ENCODE results near the gene POC1A. TPM values are rescaled to one million over a fixed set of nuclear protein-coding genes. Genes with fewer than 3 reads are reported as not detected.

Gene POC1A
- total RNA-seq, 1 experiment from 2014 or later: 25.7 TPM

DNA sequence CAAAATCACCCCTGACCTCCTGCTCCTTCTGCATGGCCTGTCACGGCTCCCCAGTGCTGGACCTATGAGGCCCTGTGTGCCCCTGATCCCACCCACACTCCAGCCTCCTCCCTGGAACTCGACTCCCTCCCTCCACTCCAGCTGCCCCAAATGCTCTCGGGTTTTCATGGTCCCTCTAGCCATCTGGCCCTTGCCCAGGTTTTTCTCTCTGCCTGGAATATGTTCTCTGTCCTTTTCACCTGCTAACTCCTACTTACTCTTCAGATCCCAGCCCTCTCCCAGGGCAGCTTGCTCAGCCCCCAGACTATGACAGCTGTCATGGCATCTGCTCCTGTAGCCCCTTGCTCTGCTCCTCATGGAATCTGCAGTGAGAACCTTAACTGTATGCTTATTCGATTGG lies 128.2 kb downstream of the POC1A start:
- POLR2A ChIA-PET: no interaction called here
- in situ Hi-C loops (cut with HindIII; ENCODE audit: low pct_unique_long_range_greater_than_20kb, low sequenced_read_pairs) (no loop called here), intact Hi-C loops (cut with micrococcal nuclease; ENCODE audit: unreplicated experiment) (no loop called here)
- Histone ChIP-seq H3K36me3 (ENCODE audit: control insufficient read depth, insufficient read depth, low read length) (no peaks in the 10 kb centered on the region), H3K4me3 (ENCODE audit: low read depth in 2 of 2, low read length in 2 of 2) (no peak overlapping the region), H3K9me3 (ENCODE audit: control insufficient read depth, insufficient read depth, low read depth, low read length) (no peaks in the 10 kb centered on the region), H3K27ac (ENCODE audit: low read length) (no peak overlapping the region), H3K4me1 (ENCODE audit: control insufficient read depth, insufficient read depth, low read length) (no peaks in the 10 kb centered on the region), H3K27me3 (ENCODE audit: control insufficient read depth, insufficient read depth, low read length) (no peaks in the 10 kb centered on the region)
- TF ChIP-seq SIN3A (IDR thresholded peaks at IDR 0.05; ENCODE audit: borderline replicate concordance, insufficient read depth, low read depth, low read length) (no peak), POLR2AphosphoS5 (IDR thresholded peaks at IDR 0.05; ENCODE audit: low read depth, low read length) (no peak), TCF7L2 (IDR thresholded peaks at IDR 0.05; ENCODE audit: low read depth, low read length) (no peak)
- TF ChIP-seq, protein P1, sequence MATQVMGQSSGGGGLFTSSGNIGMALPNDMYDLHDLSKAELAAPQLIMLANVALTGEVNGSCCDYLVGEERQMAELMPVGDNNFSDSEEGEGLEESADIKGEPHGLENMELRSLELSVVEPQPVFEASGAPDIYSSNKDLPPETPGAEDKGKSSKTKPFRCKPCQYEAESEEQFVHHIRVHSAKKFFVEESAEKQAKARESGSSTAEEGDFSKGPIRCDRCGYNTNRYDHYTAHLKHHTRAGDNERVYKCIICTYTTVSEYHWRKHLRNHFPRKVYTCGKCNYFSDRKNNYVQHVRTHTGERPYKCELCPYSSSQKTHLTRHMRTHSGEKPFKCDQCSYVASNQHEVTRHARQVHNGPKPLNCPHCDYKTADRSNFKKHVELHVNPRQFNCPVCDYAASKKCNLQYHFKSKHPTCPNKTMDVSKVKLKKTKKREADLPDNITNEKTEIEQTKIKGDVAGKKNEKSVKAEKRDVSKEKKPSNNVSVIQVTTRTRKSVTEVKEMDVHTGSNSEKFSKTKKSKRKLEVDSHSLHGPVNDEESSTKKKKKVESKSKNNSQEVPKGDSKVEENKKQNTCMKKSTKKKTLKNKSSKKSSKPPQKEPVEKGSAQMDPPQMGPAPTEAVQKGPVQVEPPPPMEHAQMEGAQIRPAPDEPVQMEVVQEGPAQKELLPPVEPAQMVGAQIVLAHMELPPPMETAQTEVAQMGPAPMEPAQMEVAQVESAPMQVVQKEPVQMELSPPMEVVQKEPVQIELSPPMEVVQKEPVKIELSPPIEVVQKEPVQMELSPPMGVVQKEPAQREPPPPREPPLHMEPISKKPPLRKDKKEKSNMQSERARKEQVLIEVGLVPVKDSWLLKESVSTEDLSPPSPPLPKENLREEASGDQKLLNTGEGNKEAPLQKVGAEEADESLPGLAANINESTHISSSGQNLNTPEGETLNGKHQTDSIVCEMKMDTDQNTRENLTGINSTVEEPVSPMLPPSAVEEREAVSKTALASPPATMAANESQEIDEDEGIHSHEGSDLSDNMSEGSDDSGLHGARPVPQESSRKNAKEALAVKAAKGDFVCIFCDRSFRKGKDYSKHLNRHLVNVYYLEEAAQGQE (IDR thresholded peaks at IDR 0.05; ENCODE audit: insufficient read depth in 1 of 2, low read depth in 2 of 2, low read length in 1 of 2): no peak
- TF ChIP-seq, protein P2, sequence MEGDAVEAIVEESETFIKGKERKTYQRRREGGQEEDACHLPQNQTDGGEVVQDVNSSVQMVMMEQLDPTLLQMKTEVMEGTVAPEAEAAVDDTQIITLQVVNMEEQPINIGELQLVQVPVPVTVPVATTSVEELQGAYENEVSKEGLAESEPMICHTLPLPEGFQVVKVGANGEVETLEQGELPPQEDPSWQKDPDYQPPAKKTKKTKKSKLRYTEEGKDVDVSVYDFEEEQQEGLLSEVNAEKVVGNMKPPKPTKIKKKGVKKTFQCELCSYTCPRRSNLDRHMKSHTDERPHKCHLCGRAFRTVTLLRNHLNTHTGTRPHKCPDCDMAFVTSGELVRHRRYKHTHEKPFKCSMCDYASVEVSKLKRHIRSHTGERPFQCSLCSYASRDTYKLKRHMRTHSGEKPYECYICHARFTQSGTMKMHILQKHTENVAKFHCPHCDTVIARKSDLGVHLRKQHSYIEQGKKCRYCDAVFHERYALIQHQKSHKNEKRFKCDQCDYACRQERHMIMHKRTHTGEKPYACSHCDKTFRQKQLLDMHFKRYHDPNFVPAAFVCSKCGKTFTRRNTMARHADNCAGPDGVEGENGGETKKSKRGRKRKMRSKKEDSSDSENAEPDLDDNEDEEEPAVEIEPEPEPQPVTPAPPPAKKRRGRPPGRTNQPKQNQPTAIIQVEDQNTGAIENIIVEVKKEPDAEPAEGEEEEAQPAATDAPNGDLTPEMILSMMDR (IDR thresholded peaks at IDR 0.05): no peak
- no TSS peak for BruUV-seq (replicated peaks)
- ATAC-seq (no peak), DNase-seq (ENCODE audit: low read depth, low spot score) (no peak)
- CTCF ChIA-PET: no interaction called here

DNA sequence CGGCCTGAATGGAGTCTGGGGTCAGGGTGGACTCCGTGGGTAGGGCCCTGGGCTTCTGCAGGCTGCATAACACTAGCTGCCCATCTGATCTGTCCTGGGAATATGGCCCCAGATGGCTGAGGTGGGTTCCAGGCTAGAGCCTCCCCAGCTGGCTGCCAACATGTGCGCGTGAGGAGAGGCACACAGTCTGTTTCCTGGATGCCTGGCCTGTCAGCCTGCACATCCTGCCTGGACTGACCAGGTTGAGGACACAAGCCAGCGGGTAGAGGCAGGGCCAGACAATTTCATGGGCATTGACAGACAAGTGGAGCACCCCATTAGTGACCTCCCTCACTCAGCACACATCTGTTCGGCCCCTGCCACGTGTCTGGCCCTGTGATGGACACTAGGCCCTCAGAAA lies 128.8 kb downstream of the POC1A start:
- Histone ChIP-seq H3K4me1 (ENCODE audit: control insufficient read depth, insufficient read depth, low read length) (no peaks in the 10 kb centered on the region), H3K36me3 (ENCODE audit: control insufficient read depth, insufficient read depth, low read length) (no peaks in the 10 kb centered on the region), H3K27me3 (ENCODE audit: control insufficient read depth, insufficient read depth, low read length) (no peaks in the 10 kb centered on the region), H3K27ac (ENCODE audit: low read length) (no peak overlapping the region), H3K9me3 (ENCODE audit: control insufficient read depth, insufficient read depth, low read depth, low read length) (no peaks in the 10 kb centered on the region), H3K4me3 (ENCODE audit: low read depth in 2 of 2, low read length in 2 of 2) (no peak overlapping the region)
- in situ Hi-C loops (cut with HindIII; ENCODE audit: low pct_unique_long_range_greater_than_20kb, low sequenced_read_pairs) (no loop called here), intact Hi-C loops (cut with micrococcal nuclease; ENCODE audit: unreplicated experiment) (no loop called here)
- no peak for ATAC-seq
- no TSS peak for BruUV-seq (replicated peaks)
- TF ChIP-seq, protein P1 (IDR thresholded peaks at IDR 0.05; ENCODE audit: insufficient read depth in 1 of 2, low read depth in 2 of 2, low read length in 1 of 2): no peak
- TF ChIP-seq SIN3A (IDR thresholded peaks at IDR 0.05; ENCODE audit: borderline replicate concordance, insufficient read depth, low read depth, low read length) (no peak), TCF7L2 (IDR thresholded peaks at IDR 0.05; ENCODE audit: low read depth, low read length) (no peak), POLR2AphosphoS5 (IDR thresholded peaks at IDR 0.05; ENCODE audit: low read depth, low read length) (no peak)
- TF ChIP-seq, protein P2 (IDR thresholded peaks at IDR 0.05): no peak
- DNase-seq (ENCODE audit: low read depth, low spot score): no peak
- ChIA-PET CTCF (no interaction called here), POLR2A (no interaction called here)

Other genes with a start within 250 kb of the POC1A start
- 54.5 TPM for gene RRP9, start 212.5 kb downstream of the POC1A start, total RNA-seq (2021; ENCODE audit: unreplicated experiment)
- gene PARP3, start 212.1 kb downstream of the POC1A start, total RNA-seq (2021; ENCODE audit: unreplicated experiment): 16.1 TPM
- not detected for gene GPR62, start 199.0 kb downstream of the POC1A start, total RNA-seq (2021; ENCODE audit: unreplicated experiment)
- 58.0 TPM for gene PCBP4, start 187.0 kb downstream of the POC1A start, total RNA-seq (2021; ENCODE audit: unreplicated experiment)
- 40.7 TPM for gene ABHD14B, start 180.4 kb downstream of the POC1A start, total RNA-seq (2021; ENCODE audit: unreplicated experiment)
- gene ABHD14A, start 179.4 kb downstream of the POC1A start, total RNA-seq (2021; ENCODE audit: unreplicated experiment): 11.3 TPM
- 50.3 TPM for gene ACY1, start 170.9 kb downstream of the POC1A start, total RNA-seq (2021; ENCODE audit: unreplicated experiment)
- gene RPL29, start 158.5 kb downstream of the POC1A start, total RNA-seq (2021; ENCODE audit: unreplicated experiment): 696 TPM
- 13.1 TPM for gene DUSP7, start 97.9 kb downstream of the POC1A start, total RNA-seq (2021; ENCODE audit: unreplicated experiment)
- gene ALAS1, start 43.7 kb upstream of the POC1A start, total RNA-seq (2021; ENCODE audit: unreplicated experiment): 89.4 TPM
- not detected for gene TLR9, start 71.2 kb upstream of the POC1A start, total RNA-seq (2021; ENCODE audit: unreplicated experiment)
- gene TWF2, start 84.7 kb upstream of the POC1A start, total RNA-seq (2021; ENCODE audit: unreplicated experiment): 51.9 TPM
- 9.7 TPM for gene PPM1M, start 91.3 kb upstream of the POC1A start, total RNA-seq (2021; ENCODE audit: unreplicated experiment)
- 57.9 TPM for gene WDR82, start 124.2 kb upstream of the POC1A start, total RNA-seq (2021; ENCODE audit: unreplicated experiment)
- 6.5 TPM for gene GLYCTK, start 133.4 kb upstream of the POC1A start, total RNA-seq (2021; ENCODE audit: unreplicated experiment)
- gene DNAH1, start 161.9 kb upstream of the POC1A start, total RNA-seq (2021; ENCODE audit: unreplicated experiment): 2.4 TPM

Data from Panc1 (cell line).